DMS114 treated with DMSO at 0.1 percent for 48 hours (cell line): ENCODE measurements around the gene F8.
"Not testable (repeated sequence)": the region's sequence is repeated elsewhere in the genome, so short reads cannot be mapped to it uniquely, and the experiment has no call there.

ENCODE experiments used
- DNase-seq: peaks from one replicate; lab custom pipeline; 2025; ENCODE audit not compliant: unreplicated experiment; lab: John Stamatoyannopoulos, UW

F8 gene

DNA sequence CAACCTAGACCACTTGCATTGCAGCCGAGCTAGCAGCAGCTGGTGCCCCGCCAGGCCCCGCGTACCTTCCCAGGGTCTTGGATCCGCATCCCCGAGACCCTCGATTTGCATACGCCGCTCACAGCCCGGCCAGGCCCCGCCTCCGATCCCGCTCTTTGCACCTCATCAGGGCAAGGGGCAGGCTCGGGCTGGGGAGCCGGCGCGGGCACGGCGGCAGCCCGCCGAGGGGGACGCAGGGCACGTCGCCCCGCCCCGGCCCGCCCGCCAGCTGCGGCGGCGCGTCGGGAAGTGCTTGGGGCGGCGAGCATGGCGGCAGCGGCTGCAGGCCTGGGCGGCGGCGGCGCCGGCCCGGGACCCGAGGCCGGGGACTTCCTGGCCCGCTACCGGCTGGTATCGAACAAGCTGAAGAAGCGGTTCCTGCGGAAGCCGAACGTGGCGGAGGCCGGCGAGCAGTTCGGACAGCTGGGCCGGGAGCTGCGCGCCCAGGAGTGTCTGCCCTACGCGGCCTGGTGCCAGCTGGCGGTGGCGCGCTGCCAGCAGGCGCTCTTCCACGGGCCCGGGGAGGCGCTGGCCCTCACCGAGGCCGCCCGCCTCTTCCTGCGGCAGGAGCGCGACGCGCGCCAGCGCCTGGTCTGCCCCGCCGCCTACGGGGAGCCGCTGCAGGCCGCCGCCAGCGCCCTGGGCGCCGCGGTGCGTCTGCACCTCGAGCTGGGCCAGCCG lies 136.3 kb downstream of the F8 start, which contains the start of gene F8A1:
Gene F8A1, plus strand, starts transcription at position 287 of the 720 bp plus-strand sequence. Its CDS starts 20 bp downstream, at position 307.
- not testable (repeated sequence) for DNase-seq

DNA sequence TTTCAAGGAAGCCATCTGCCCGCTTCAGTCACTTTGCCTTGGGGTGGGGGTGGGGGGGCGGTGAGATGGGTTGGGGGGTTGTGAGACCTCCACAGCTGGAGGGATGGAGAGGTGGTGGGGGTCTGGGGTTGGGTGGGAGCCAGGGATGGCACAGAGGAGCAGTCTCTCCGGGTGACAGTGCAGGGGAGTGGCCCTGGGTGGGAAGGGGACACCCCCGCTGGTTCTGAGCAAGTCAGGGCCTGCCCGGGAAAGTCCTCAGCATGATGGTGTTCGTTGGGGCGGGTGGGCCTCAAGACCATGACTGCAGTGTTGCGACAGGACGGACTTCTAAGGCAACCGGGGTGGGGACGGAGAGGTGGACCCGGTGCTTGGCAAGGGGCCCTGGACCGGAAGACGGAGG lies 137.0 kb downstream of the F8 start:
- not testable (repeated sequence) for DNase-seq

- not testable (repeated sequence) for DNase-seq
These were observed 137.5 kb downstream of the F8 start for GRCh38 chrX:154885057-154885456.

DNA sequence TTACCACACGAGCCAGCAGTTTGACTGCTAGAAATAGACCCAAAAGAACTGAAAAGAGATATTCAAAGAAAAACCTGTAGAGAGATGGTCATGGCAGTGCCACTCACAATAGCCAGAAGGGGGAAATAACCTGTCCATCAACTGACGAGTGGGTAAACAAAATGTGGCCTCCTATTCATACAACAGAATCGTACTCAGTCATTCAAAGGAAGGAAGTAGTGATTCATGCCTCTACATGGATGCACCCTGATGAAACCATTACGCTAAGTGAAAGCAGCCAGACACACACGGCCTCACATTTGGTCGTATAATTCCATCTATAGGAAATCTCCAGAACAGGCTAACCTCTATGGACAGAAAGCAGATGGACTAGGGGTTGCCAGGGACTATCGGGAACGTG lies 138.5 kb downstream of the F8 start:
- DNase-seq, result not testable (repeated sequence)

GRCh38 chrX:154873329-154873728 lies 149.2 kb downstream of the F8 start:
- DNase-seq, result no peak

GRCh38 chrX:154868522-154868921 lies 154.0 kb downstream of the F8 start:
- DNase-seq, result not testable (repeated sequence)

DNA sequence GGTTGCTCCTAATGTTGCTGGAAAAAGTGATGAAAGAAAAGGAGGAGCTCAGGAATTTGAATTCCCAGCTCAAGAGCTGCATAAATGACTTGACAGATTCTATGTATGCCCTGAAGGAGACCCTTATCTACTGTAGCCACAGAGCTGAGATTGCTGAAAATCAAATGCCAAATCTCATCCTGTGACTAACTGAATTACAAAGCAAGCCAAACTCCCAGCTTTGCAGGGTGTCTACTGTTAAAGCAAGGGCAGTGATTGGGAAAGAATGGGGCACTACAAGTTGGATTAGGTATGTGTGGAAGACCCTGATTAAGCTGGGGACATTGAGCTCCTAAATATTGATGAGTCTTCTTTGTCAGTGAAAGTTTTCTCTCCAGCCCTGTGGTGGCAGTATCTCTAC lies 167.3 kb downstream of the F8 start:
- DNase-seq, result no peak

GRCh38 chrX:154850957-154851611 lies 171.4 kb downstream of the F8 start:
- DNase-seq, result no peak

GRCh38 chrX:154840856-154841255 lies 181.7 kb downstream of the F8 start:
- peak; percentile 0 for DNase-seq

DNA sequence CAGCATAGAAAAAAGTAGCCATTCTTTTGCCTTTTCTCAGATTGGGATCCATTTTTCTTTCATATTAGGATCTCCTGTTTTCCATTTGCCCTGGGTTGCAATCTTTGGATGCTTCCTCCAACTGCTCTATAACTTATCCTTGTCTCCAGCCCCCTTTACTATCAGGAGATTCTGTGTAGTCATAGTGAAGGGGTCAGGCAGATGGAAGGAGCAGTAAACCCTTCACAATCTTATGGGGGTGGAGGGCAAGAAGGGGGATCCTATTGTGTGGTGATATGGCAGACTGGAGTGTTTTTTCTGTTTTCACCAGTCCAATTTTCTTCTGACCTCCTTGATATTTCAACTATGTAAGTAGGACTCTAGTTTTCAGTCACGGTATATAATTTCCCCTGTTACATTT lies 186.4 kb downstream of the F8 start:
- no peak for DNase-seq

GRCh38 chrX:154834562-154834961 lies 188.0 kb downstream of the F8 start, which contains the start of gene SMIM9:
Gene SMIM9, minus strand, starts transcription at chrX:154834662. Its CDS starts 3,806 bp downstream, at chrX:154830856.
- no peak for DNase-seq

DNA sequence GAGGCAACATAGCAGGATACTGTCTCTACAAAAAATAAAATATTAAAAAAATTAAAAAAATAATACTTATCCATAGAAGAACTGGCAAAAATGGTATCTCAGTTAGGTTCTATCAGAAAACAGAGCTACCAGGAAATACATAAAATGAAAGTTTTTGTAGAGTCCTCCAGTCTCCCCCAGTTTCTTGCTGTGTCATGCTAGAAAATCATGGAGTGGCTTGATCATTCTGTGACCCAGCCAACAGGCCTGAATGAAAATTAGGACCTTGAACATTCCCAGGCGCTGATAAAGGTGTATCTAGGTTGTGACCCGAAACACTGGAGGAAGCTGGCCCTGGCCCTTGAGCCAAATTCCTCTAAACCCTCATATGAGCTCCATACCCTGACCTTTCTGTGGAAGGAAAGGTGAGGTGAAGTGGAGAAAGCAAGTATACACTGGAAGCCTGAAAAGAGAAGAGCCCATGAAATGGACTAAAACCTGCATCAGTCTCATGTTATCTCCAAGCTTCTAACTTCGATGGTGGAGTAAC lies 188.7 kb downstream of the F8 start:
- no peak for DNase-seq

- DNase-seq, result no peak
These were observed 192.5 kb downstream of the F8 start for GRCh38 chrX:154829926-154830442.

GRCh38 chrX:154829134-154829533 lies 193.4 kb downstream of the F8 start:
- no peak for DNase-seq

- DNase-seq, result no peak
These were observed 194.5 kb downstream of the F8 start for GRCh38 chrX:154828016-154828408.

DNA sequence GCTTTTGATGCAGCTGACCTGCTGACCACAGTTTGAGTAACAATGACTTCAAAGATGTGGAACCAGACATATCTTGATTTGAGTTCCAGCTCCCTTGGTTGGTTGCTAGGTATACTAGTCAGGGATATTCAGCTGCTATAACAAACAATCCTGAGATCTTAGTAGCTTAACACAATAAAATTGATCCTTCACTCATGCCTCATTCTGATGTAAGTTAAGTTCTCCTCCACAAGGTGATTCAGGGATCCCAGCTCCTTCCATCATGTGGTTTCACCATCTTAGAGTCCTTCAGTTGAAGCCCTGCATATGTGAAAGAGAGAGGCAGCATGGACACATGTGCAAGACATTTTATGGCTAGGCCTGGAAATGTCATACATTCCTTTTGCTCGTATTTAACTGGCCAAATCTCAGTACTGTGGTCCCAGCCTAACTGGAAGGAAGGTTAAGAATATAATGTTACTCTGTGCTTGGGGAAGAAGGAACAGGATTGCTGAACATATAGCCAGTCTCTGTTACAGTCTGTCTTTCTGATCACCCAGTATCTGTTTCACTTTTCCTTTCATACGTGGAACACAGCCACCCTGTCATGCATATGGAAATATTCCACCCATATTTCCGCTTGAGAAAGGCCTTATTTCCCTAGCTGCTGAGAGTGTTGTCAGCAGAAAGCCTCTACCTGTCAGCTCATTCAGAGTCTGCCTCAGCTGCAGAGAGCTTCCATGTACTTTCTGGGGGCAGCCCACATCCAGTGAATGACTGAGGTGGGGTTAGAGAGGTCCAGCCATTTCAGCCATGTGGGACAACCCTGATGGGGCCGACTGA lies 195.1 kb downstream of the F8 start:
- no peak for DNase-seq

- DNase-seq, result not testable (repeated sequence)
These were observed 196.9 kb downstream of the F8 start for GRCh38 chrX:154825586-154825985.

DNA sequence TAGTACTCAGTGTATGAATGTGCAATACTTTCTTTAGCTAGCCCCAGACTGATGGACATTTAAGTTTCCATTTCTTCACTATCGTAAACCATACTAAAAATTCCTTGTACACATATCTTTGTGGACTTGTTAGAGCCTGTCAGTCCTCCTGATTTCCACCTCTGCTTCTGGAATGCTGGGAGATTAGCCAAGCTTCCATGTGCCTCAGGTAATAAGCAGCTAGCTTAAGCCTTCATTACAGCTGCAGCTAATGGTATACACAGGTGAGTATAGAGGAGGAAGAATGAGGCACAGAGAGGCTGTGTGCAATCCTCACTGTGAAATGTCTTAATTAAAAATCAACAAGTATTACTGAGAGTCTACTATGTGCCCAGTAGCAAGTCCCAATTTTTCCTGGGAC lies 197.9 kb downstream of the F8 start:
- no peak for DNase-seq

- no peak for DNase-seq
These were observed 200.5 kb downstream of the F8 start for GRCh38 chrX:154822029-154822428.

GRCh38 chrX:154821523-154821922 lies 201.0 kb downstream of the F8 start:
- DNase-seq, result no peak

GRCh38 chrX:154819771-154820341 lies 202.7 kb downstream of the F8 start:
- DNase-seq, result no peak
